ENCODE data around the gene DNPH1. TPM values are rescaled to one million over a fixed set of nuclear protein-coding genes. Genes with fewer than 3 reads are reported as not detected.

Gene DNPH1
- total and polyA plus RNA-seq, 10 of the 15 experiments (the other 5 are each of a cell fraction or from before 2014, with no cell fraction given), result 7.0 to 136 (median 67.7) TPM

- no peak for TF ChIP-seq CEBPZ (IDR thresholded peaks at IDR 0.05; ENCODE audit: low read depth, low read length)
- TF ChIP-seq RB1 (IDR thresholded peaks at IDR 0.05; ENCODE audit: borderline replicate concordance), result peak; percentile 35; the same call in 1 of the 2 replicates
- TF ChIP-seq PML (IDR thresholded peaks at IDR 0.05; ENCODE audit: low read length), result no peak
- no peak for TF ChIP-seq SP1 (IDR thresholded peaks at IDR 0.05; ENCODE audit: low read depth, low read length)
- TF ChIP-seq SREBF1 (IDR thresholded peaks at IDR 0.05; ENCODE audit: low read length), result no peak
- TF ChIP-seq BHLHE40 (IDR thresholded peaks at IDR 0.05; ENCODE audit: borderline replicate concordance in 1 of 2, low read depth in 2 of 2, low read length in 1 of 2), result peak; percentile 24 to 60; a peak in 2 of 4 replicates
- TF ChIP-seq CREM (IDR thresholded peaks at IDR 0.05; ENCODE audit: low read depth), result no peak
- TF ChIP-seq CTCF (IDR thresholded peaks at IDR 0.05 in 2 of 3, conservative IDR thresholded peaks at IDR 0.05 in 1 of 3; ENCODE audit: control insufficient read depth in 2 of 3, extremely low read depth in 1 of 3, insufficient read depth in 1 of 3, low read depth in 3 of 3, low read length in 3 of 3), result peak; percentile 94 to 97 (median 97)
- TF ChIP-seq YY1 (IDR thresholded peaks at IDR 0.05; ENCODE audit: low read depth, low read length), result peak; percentile 70
- 0 out of 2 replicates have a peak, but pooled peaks have one; percentile 25 for TF ChIP-seq NBN (IDR thresholded peaks at IDR 0.05)
- TF ChIP-seq HDAC2 (IDR thresholded peaks at IDR 0.05), result no peak
Measured at GRCh38 chr6:43263314-43264178, 34.3 kb upstream of the DNPH1 start (continued).
